Naive thymus-derived CD8-positive, alpha-beta T cell (primary cell): ENCODE measurements around the gene RPS6KA4. TPM values are rescaled to one million over a fixed set of nuclear protein-coding genes. Genes with fewer than 3 reads are reported as not detected.
"Not testable (repeated sequence)": the region's sequence is repeated elsewhere in the genome, so short reads cannot be mapped to it uniquely, and the experiment has no call there.

Experiments used
- ATAC-seq, 2 donors: fragments of 150-1000 bp; cut with Tn5 transposase in 1 of 2; sonication (Bioruptor Pico), chemical (Tn5 transposase) in 1 of 2; 1 replicate in 1 of 2; 2 replicates in 1 of 2; pipeline ENCODE4 v1.10.0; 2021; ENCODE audit warnings: mild to moderate bottlenecking in 2 of 2, moderate library complexity in 2 of 2
- POLR2A ChIA-PET: fragments of 350-600 bp; sonication (Branson Sonifier 250); formaldehyde crosslinking; loops from one replicate; lab custom pipeline; 2021; ENCODE audit warnings: antibody characterized with exemption; lab: Charles Lee
- DNase-seq, 10 donors: peaks; one replicate each; pipeline versions ENCODE4 v3.0.0 to v3.0.0-alpha.2; 2020 to 2022
- H3K27ac Mint-ChIP-seq, 10 donors: one replicate each; pipeline ENCODE4 v1.8.0; 2020 to 2022; ENCODE audit warnings: mild to moderate bottlenecking in 10 of 10, mixed read lengths in 10 of 10, moderate library complexity in 4 of 10, inconsistent platforms in 1 of 10
- H3K27me3 Mint-ChIP-seq, 5 donors: one replicate each; pipeline ENCODE4 v1.8.0; 2021 to 2022; ENCODE audit warnings: mixed read lengths in 5 of 5
- H3K36me3 Mint-ChIP-seq, 3 donors: one replicate each; pipeline ENCODE4 v1.8.0; 2020 to 2022; ENCODE audit warnings: mixed read lengths in 3 of 3, mild to moderate bottlenecking in 2 of 3, inconsistent platforms in 1 of 3
- H3K4me1 Mint-ChIP-seq, 4 donors: one replicate each; pipeline ENCODE4 v1.8.0; 2021 to 2022; ENCODE audit warnings: mixed read lengths in 4 of 4
- H3K4me3 Mint-ChIP-seq, 10 donors: one replicate each; pipeline ENCODE4 v1.8.0; 2020 to 2022; ENCODE audit warnings: mild to moderate bottlenecking in 10 of 10, mixed read lengths in 10 of 10, moderate library complexity in 6 of 10, inconsistent platforms in 1 of 10
- H3K9me3 Mint-ChIP-seq, 9 donors: one replicate each; pipeline ENCODE4 v1.8.0; 2020 to 2022; ENCODE audit warnings: mixed read lengths in 9 of 9, mild to moderate bottlenecking in 3 of 9, inconsistent platforms in 1 of 9, moderate library complexity in 1 of 9
- polyA plus RNA-seq, 3 donors: library from polyadenylated mRNA; unstranded; fragments of 300-500 nt; fragmentation: Illumina TruSeq; gene quantifications; one replicate each; pipeline ENCODE4 v1.2.3, GENCODE V29; 2021
- total RNA-seq, 8 experiments: library from RNA in 2 of 8; stranded (reverse) in 2 of 8; gene quantifications; one replicate each; pipeline ENCODE4 v1.2.3 and lab custom pipeline; 2021 to 2026

Gene RPS6KA4
- total and polyA plus RNA-seq, 5 experiments from 2014 or later: 4.3 to 23.3 (median 5.1) TPM

GRCh38 chr11:64401775-64402174 is 42.8 kb downstream of the RPS6KA4 start:
- peaks cover 0 to 2% (median 0%) of the 10 kb centered on the region in 4 donors for H3K4me1 Mint-ChIP-seq
- POLR2A ChIA-PET: interaction anchor here (0.7 kb wide), 1 partner anchor 425 kb away, joined by 3 read pairs; no protein-coding TSS in a partner anchor

GRCh38 chr11:64403106-64403505 is 44.1 kb downstream of the RPS6KA4 start:
- POLR2A ChIA-PET: no interaction called here
- H3K4me1 Mint-ChIP-seq: peaks cover 0 to 2% (median 0%) of the 10 kb centered on the region in 4 donors
- ATAC-seq (no peak), DNase-seq (no peak)
- peaks cover 0 to 11% (median 3%) of the 10 kb centered on the region in 5 donors for H3K27me3 Mint-ChIP-seq
- H3K36me3 Mint-ChIP-seq: peaks cover 0 to 8% (median 0%) of the 10 kb centered on the region in 3 donors
- H3K9me3 Mint-ChIP-seq: peaks cover 0 to 16% (median 0%) of the 10 kb centered on the region in 9 donors
- no peak overlapping the region for H3K27ac Mint-ChIP-seq
- no peak overlapping the region for H3K4me3 Mint-ChIP-seq

More at GRCh38 chr11:64401775-64402174, 42.8 kb downstream of the RPS6KA4 start:
- ATAC-seq (no peak), DNase-seq (no peak)
- Mint-ChIP-seq H3K27me3 (peaks cover 0 to 14% (median 4%) of the 10 kb centered on the region in 5 donors), H3K36me3 (peaks cover 0 to 8% (median 2%) of the 10 kb centered on the region in 3 donors), H3K9me3 (peaks cover 0 to 16% (median 0%) of the 10 kb centered on the region in 9 donors), H3K27ac (peak overlapping the region in 1 of 10 donors; percentile 84), H3K4me3 (no peak overlapping the region)

- H3K27ac Mint-ChIP-seq: no peak overlapping the region
- peaks cover 0 to 16% (median 0%) of the 10 kb centered on the region in 9 donors for H3K9me3 Mint-ChIP-seq
- POLR2A ChIA-PET: interaction anchor here (0.7 kb wide), 1 partner anchor 165 kb away, joined by 3 read pairs; no protein-coding TSS in a partner anchor
- ATAC-seq: no peak
- peaks cover 2 to 13% (median 4%) of the 10 kb centered on the region in 5 donors for H3K27me3 Mint-ChIP-seq
- DNase-seq: no peak
- peaks cover 0 to 8% (median 0%) of the 10 kb centered on the region in 3 donors for H3K36me3 Mint-ChIP-seq
- H3K4me3 Mint-ChIP-seq: no peak overlapping the region
- H3K4me1 Mint-ChIP-seq: no peaks in the 10 kb centered on the region
Observed at GRCh38 chr11:64406221-64406946, 47.4 kb downstream of the RPS6KA4 start.

- Mint-ChIP-seq H3K36me3 (peaks cover 0 to 8% (median 0%) of the 10 kb centered on the region in 3 donors), H3K4me1 (no peaks in the 10 kb centered on the region), H3K4me3 (no peak overlapping the region), H3K27ac (no peak overlapping the region), H3K27me3 (peaks cover 2 to 13% (median 4%) of the 10 kb centered on the region in 5 donors), H3K9me3 (peaks cover 0 to 16% (median 0%) of the 10 kb centered on the region in 9 donors)
- no peak for DNase-seq
- ATAC-seq: no peak
- POLR2A ChIA-PET: no interaction called here
Observed at GRCh38 chr11:64407221-64407620, 48.3 kb downstream of the RPS6KA4 start.

- no peak for ATAC-seq
- Mint-ChIP-seq H3K4me1 (no peaks in the 10 kb centered on the region), H3K4me3 (no peak overlapping the region), H3K27ac (peak overlapping the region in 1 of 10 donors; percentile 53), H3K9me3 (peaks cover 0 to 16% (median 0%) of the 10 kb centered on the region in 9 donors), H3K36me3 (peaks cover 0 to 8% (median 0%) of the 10 kb centered on the region in 3 donors), H3K27me3 (peaks cover 2 to 13% (median 4%) of the 10 kb centered on the region in 5 donors)
- POLR2A ChIA-PET: no interaction called here
- no peak for DNase-seq
Observed at GRCh38 chr11:64407630-64408029, 48.7 kb downstream of the RPS6KA4 start.

- peak overlapping the region in 1 of 10 donors; percentile 13 for H3K27ac Mint-ChIP-seq
- peaks cover 0 to 4% (median 0%) of the 10 kb centered on the region in 3 donors for H3K36me3 Mint-ChIP-seq
- no peaks in the 10 kb centered on the region for H3K4me1 Mint-ChIP-seq
- no peak for ATAC-seq
- peaks cover 1 to 13% (median 3%) of the 10 kb centered on the region in 5 donors for H3K27me3 Mint-ChIP-seq
- H3K4me3 Mint-ChIP-seq: no peak overlapping the region
- no peak for DNase-seq
- POLR2A ChIA-PET: no interaction called here
- H3K9me3 Mint-ChIP-seq: peaks cover 0 to 5% (median 0%) of the 10 kb centered on the region in 9 donors
Observed at GRCh38 chr11:64409278-64409677, 50.3 kb downstream of the RPS6KA4 start.

- peaks cover 0 to 13% (median 2%) of the 10 kb centered on the region in 5 donors for H3K27me3 Mint-ChIP-seq
- H3K4me3 Mint-ChIP-seq: no peak overlapping the region
- no peak for ATAC-seq
- DNase-seq: no peak
- no peaks in the 10 kb centered on the region for H3K36me3 Mint-ChIP-seq
- H3K4me1 Mint-ChIP-seq: peaks cover 0 to 4% (median 2%) of the 10 kb centered on the region in 4 donors
- no peaks in the 10 kb centered on the region for H3K9me3 Mint-ChIP-seq
- no peak overlapping the region for H3K27ac Mint-ChIP-seq
- POLR2A ChIA-PET: no interaction called here
Observed at GRCh38 chr11:64409707-64410403, 50.9 kb downstream of the RPS6KA4 start.

GRCh38 chr11:64410404-64410734 is 51.4 kb downstream of the RPS6KA4 start:
- POLR2A ChIA-PET: no interaction called here
- Mint-ChIP-seq H3K4me1 (peaks cover 5 to 9% (median 7%) of the 10 kb centered on the region in 4 donors), H3K27me3 (peaks cover 0 to 13% (median 2%) of the 10 kb centered on the region in 5 donors), H3K9me3 (no peaks in the 10 kb centered on the region), H3K4me3 (no peak overlapping the region), H3K27ac (no peak overlapping the region), H3K36me3 (no peaks in the 10 kb centered on the region)
- no peak for ATAC-seq
- no peak for DNase-seq

- ATAC-seq (no peak), DNase-seq (no peak)
- Mint-ChIP-seq H3K4me1 (peaks cover 6 to 9% (median 8%) of the 10 kb centered on the region in 4 donors), H3K36me3 (no peaks in the 10 kb centered on the region), H3K9me3 (peaks cover 0 to 4% (median 0%) of the 10 kb centered on the region in 9 donors), H3K4me3 (no peak overlapping the region), H3K27ac (no peak overlapping the region), H3K27me3 (peaks cover 0 to 13% (median 2%) of the 10 kb centered on the region in 5 donors)
- POLR2A ChIA-PET: no interaction called here
Observed at GRCh38 chr11:64413417-64413816, 54.5 kb downstream of the RPS6KA4 start.

- H3K4me3 Mint-ChIP-seq: peak overlapping the region in 1 of 10 donors; percentile 30
- peaks cover 0 to 12% (median 2%) of the 10 kb centered on the region in 5 donors for H3K27me3 Mint-ChIP-seq
- peak overlapping the region in 2 of 10 donors; percentile 59 to 66 for H3K27ac Mint-ChIP-seq
- no peaks in the 10 kb centered on the region for H3K36me3 Mint-ChIP-seq
- peaks cover 0 to 7% (median 0%) of the 10 kb centered on the region in 9 donors for H3K9me3 Mint-ChIP-seq
- peaks cover 6 to 9% (median 8%) of the 10 kb centered on the region in 4 donors for H3K4me1 Mint-ChIP-seq
- POLR2A ChIA-PET: no interaction called here
- DNase-seq: no peak
- ATAC-seq: no peak
Observed at GRCh38 chr11:64415286-64415685, 56.3 kb downstream of the RPS6KA4 start.

- Mint-ChIP-seq H3K27me3 (peaks cover 0 to 3% (median under 1%) of the 10 kb centered on the region in 5 donors), H3K9me3 (peaks cover 0 to 7% (median under 1%) of the 10 kb centered on the region in 9 donors), H3K36me3 (peaks cover 0 to 3% (median 0%) of the 10 kb centered on the region in 3 donors), H3K4me3 (no peak overlapping the region), H3K4me1 (peaks cover 6 to 9% (median 8%) of the 10 kb centered on the region in 4 donors), H3K27ac (peak overlapping the region in 1 of 10 donors; percentile 66)
- POLR2A ChIA-PET: no interaction called here
- no peak for DNase-seq
- ATAC-seq: no peak
Observed at GRCh38 chr11:64415996-64416728, 57.2 kb downstream of the RPS6KA4 start.

GRCh38 chr11:64418233-64418632 is 59.3 kb downstream of the RPS6KA4 start:
- Mint-ChIP-seq H3K36me3 (peaks cover 0 to 11% (median 8%) of the 10 kb centered on the region in 3 donors), H3K9me3 (peaks cover 0 to 19% (median 10%) of the 10 kb centered on the region in 9 donors), H3K27ac (peak overlapping the region in 1 of 10 donors; percentile 54)
- H3K4me1 Mint-ChIP-seq, POLR2A ChIA-PET, ATAC-seq, H3K27me3 Mint-ChIP-seq, H3K4me3 Mint-ChIP-seq, DNase-seq: not testable (repeated sequence)
